HCT116 (cell line): Measurements from ENCODE around the gene DLG2. TPM values are rescaled to one million over a fixed set of nuclear protein-coding genes. Genes with fewer than 3 reads are reported as not detected.

Source experiments
- ATAC-seq: fragments of 200-7000 bp; cut with Tn5 transposase; 2 replicates; pipeline ENCODE4 v1.9.1; 2020; ENCODE audit warnings: mild to moderate bottlenecking, moderate library complexity
- BruUV-seq: library from RNA; stranded (reverse); fragments of 400-500 nt; replicated peaks from 2 replicates; lab custom pipeline; 2021; lab: Mats Ljungman, UMichigan
- CTCF ChIA-PET: fragments of 300-600 bp; sonication (Branson Sonifier 250); formaldehyde crosslinking; loops from one replicate; lab custom pipeline; 2021; ENCODE audit warnings: antibody characterized with exemption; lab: Charles Lee
- POLR2A ChIA-PET: fragments of 300-600, 350-600 bp; sonication (Branson Sonifier 250); formaldehyde crosslinking; loops from one replicate; lab custom pipeline; 2021; ENCODE audit warnings: antibody characterized with exemption; lab: Charles Lee
- RAD21 ChIA-PET, 2 experiments: fragments of 300-600 bp; sonication (Branson Sonifier 250); formaldehyde crosslinking; loops; one replicate each; lab custom pipeline; 2023; ENCODE audit warnings: low total read pairs in 2 of 2; ENCODE audit not compliant: uncharacterized antibody in 2 of 2, unreplicated experiment in 2 of 2, low non-redundant PET in 1 of 2; lab: Charles Lee
- DNase-seq: peaks from one replicate; pipeline ENCODE4 v3.0.0-alpha.2; 2010; ENCODE audit warnings: low read depth, low spot score
- H2AFZ ChIP-seq: fragments of 200-600 bp; shearing (Covaris generic), sonication (generic); 2 replicates; pipeline ENCODE4 v1.6.1; 2017; ENCODE audit warnings: low read depth, mixed run types, mixed read lengths, antibody characterized with exemption, low read length; ENCODE audit not compliant: poor library complexity, severe bottlenecking
- H3K27ac ChIP-seq: 2 replicates; pipeline ENCODE4 v1.5.1; 2012; ENCODE audit warnings: low read depth, low read length
- H3K27me3 ChIP-seq: fragments of 200-600 bp; sonication (generic); 2 replicates; pipeline ENCODE4 v1.6.1; 2016; ENCODE audit warnings: mixed run types, low read length, mixed read lengths; ENCODE audit not compliant: insufficient read depth
- H3K36me3 ChIP-seq, 2 experiments: fragments of 200-500 bp in 1 of 2; fragments of 200-600 bp in 1 of 2; sonication (Bioruptor generic) in 1 of 2; sonication (generic) in 1 of 2; 2 replicates each; pipeline versions ENCODE4 v1.5.1 to v1.6.1; 2014 to 2016; ENCODE audit warnings: low read length in 2 of 2, inconsistent platforms in 1 of 2, mixed read lengths in 1 of 2, mixed run types in 1 of 2; ENCODE audit not compliant: insufficient read depth in 2 of 2, control insufficient read depth in 1 of 2
- H3K4me1 ChIP-seq, 2 experiments: fragments of 200-600 bp in 1 of 2; sonication (generic) in 1 of 2; 2 replicates each; pipeline versions ENCODE4 v1.5.1 to v1.6.1; 2012 to 2017; ENCODE audit warnings: low read length in 2 of 2, inconsistent platforms in 1 of 2, mild to moderate bottlenecking in 1 of 2, mixed read lengths in 1 of 2, mixed run types in 1 of 2, moderate library complexity in 1 of 2; ENCODE audit not compliant: insufficient read depth in 2 of 2, control insufficient read depth in 1 of 2
- H3K4me2 ChIP-seq: fragments of 200-600 bp; sonication (generic); 2 replicates; pipeline ENCODE4 v1.6.1; 2017; ENCODE audit warnings: mixed run types, low read length, mixed read lengths
- H3K4me3 ChIP-seq, 2 experiments: fragments of 200-600 bp in 1 of 2; sonication (generic) in 1 of 2; replicated peaks in 1 of 2; 2 replicates each; pipeline ENCODE4 v1.5.1; 2011 to 2016; ENCODE audit warnings: low read length in 2 of 2, control low read depth in 1 of 2, low read depth in 1 of 2, mild to moderate bottlenecking in 1 of 2, mixed read lengths in 1 of 2, mixed run types in 1 of 2
- H3K79me2 ChIP-seq: fragments of 200-600 bp; sonication (generic); 2 replicates; pipeline ENCODE4 v1.6.1; 2017; ENCODE audit warnings: mild to moderate bottlenecking, mixed run types, low read length, moderate library complexity, mixed read lengths; ENCODE audit not compliant: insufficient read depth
- H3K9ac ChIP-seq: fragments of 200-600 bp; sonication (generic); 2 replicates; pipeline ENCODE4 v1.6.1; 2016; ENCODE audit warnings: low read length, mixed read lengths
- H3K9me2 ChIP-seq: fragments of 200-600 bp; sonication (generic), shearing (Covaris generic); 2 replicates; pipeline ENCODE4 v1.6.1; 2017; ENCODE audit warnings: mixed run types, mild to moderate bottlenecking, moderate library complexity; ENCODE audit not compliant: insufficient read depth
- H3K9me3 ChIP-seq, 2 experiments: fragments of 200-500 bp in 1 of 2; fragments of 200-600 bp in 1 of 2; sonication (Bioruptor generic) in 1 of 2; sonication (generic) in 1 of 2; 2 replicates each; pipeline ENCODE4 v1.6.1; 2014 to 2017; ENCODE audit warnings: low read length in 2 of 2, mixed read lengths in 2 of 2, inconsistent platforms in 1 of 2, low read depth in 1 of 2, mild to moderate bottlenecking in 1 of 2, mixed run types in 1 of 2, moderate library complexity in 1 of 2; ENCODE audit not compliant: control insufficient read depth in 1 of 2, insufficient read depth in 1 of 2
- H4K20me1 ChIP-seq: fragments of 200-600 bp; sonication (generic), shearing (Covaris generic); 2 replicates; pipeline ENCODE4 v1.6.1; 2017; ENCODE audit warnings: mixed run types, mild to moderate bottlenecking, moderate library complexity; ENCODE audit not compliant: insufficient read depth
- CBX3 ChIP-seq: IDR thresholded peaks from 2 replicates; pipeline ENCODE4 v1.6.1; 2012; ENCODE audit warnings: low read depth
- CEBPB ChIP-seq: IDR thresholded peaks from 2 replicates; pipeline ENCODE4 v1.6.1; 2012; ENCODE audit warnings: low read depth
- EGR1 ChIP-seq: IDR thresholded peaks from 2 replicates; pipeline ENCODE4 v1.6.1; 2012; ENCODE audit warnings: low read depth
- ELF1 ChIP-seq: IDR thresholded peaks from 2 replicates; pipeline ENCODE4 v1.6.1; 2012; ENCODE audit warnings: low read depth, borderline replicate concordance
- EZH2phosphoT487 ChIP-seq: fragments of 200-600 bp; IDR thresholded peaks from 2 replicates; pipeline ENCODE4 v1.6.1; 2018; ENCODE audit warnings: antibody characterized with exemption, borderline replicate concordance
- JUND ChIP-seq: IDR thresholded peaks from 2 replicates; pipeline ENCODE4 v1.6.1; 2012
- POLR2A ChIP-seq: IDR thresholded peaks from 2 replicates; pipeline ENCODE4 v1.7.0; 2011; ENCODE audit warnings: borderline replicate concordance; ENCODE audit not compliant: insufficient read depth, insufficient read length; ENCODE audit errors: extremely low read depth
- POLR2AphosphoS5 ChIP-seq: IDR thresholded peaks from 2 replicates; pipeline ENCODE4 v1.6.1; 2011; ENCODE audit warnings: mild to moderate bottlenecking, low read depth, low read length, moderate library complexity
- RAD21 ChIP-seq: IDR thresholded peaks from 2 replicates; pipeline ENCODE4 v1.6.1; 2012; ENCODE audit warnings: low read depth, mild to moderate bottlenecking
- SIN3A ChIP-seq: IDR thresholded peaks from 2 replicates; pipeline ENCODE4 v1.6.1; 2012; ENCODE audit warnings: low read depth
- SRF ChIP-seq: IDR thresholded peaks from 2 replicates; pipeline ENCODE4 v1.6.1; 2012; ENCODE audit warnings: low read depth
- TCF7L2 ChIP-seq: IDR thresholded peaks from 2 replicates; pipeline ENCODE4 v1.7.0; 2011; ENCODE audit warnings: borderline replicate concordance, inconsistent platforms; ENCODE audit not compliant: insufficient read depth, insufficient read length; ENCODE audit errors: extremely low read depth
- ZFX ChIP-seq: fragments of 450-650 bp; IDR thresholded peaks from 2 replicates; pipeline ENCODE4 v1.6.1; 2017
- ZNF274 ChIP-seq: fragments of 200-500 bp; sonication (Bioruptor generic); IDR thresholded peaks from 2 replicates; pipeline ENCODE4 v1.6.1; 2014; ENCODE audit warnings: mild to moderate bottlenecking, low read depth, low read length, inconsistent platforms
- intact Hi-C: fragments of 100-400 bp; cut with micrococcal nuclease; formaldehyde crosslinking; loops from 2 replicates; pipeline ENCODE4 v1.10.0; 2022
- total RNA-seq: library from RNA; stranded (reverse); gene quantifications from one replicate; pipeline ENCODE4 v1.2.1, GENCODE V29; 2021; ENCODE audit not compliant: unreplicated experiment
- TF ChIP-seq, protein P1 (sequence below), 3 experiments: fragments of 200-600 bp in 1 of 3; sonication (generic) in 1 of 3; IDR thresholded peaks in 2 of 3; conservative IDR thresholded peaks in 1 of 3; 2 replicates each; pipeline ENCODE4 v1.5.1; 2012 to 2017; ENCODE audit warnings: low read depth in 2 of 3, low read length in 2 of 3, antibody characterized with exemption in 1 of 3, borderline replicate concordance in 1 of 3, control low read depth in 1 of 3, mild to moderate bottlenecking in 1 of 3, mixed read lengths in 1 of 3, mixed run types in 1 of 3, moderate library complexity in 1 of 3; ENCODE audit not compliant: insufficient read depth in 1 of 3
- TF ChIP-seq, protein P2 (sequence below): IDR thresholded peaks from 2 replicates; pipeline ENCODE4 v1.6.1; 2012
- TF ChIP-seq, protein P3 (sequence below): IDR thresholded peaks from 2 replicates; pipeline ENCODE4 v1.6.1; 2012

The DLG2 gene
- total RNA-seq, 1 experiment from 2014 or later, result 2.4 TPM

DNA sequence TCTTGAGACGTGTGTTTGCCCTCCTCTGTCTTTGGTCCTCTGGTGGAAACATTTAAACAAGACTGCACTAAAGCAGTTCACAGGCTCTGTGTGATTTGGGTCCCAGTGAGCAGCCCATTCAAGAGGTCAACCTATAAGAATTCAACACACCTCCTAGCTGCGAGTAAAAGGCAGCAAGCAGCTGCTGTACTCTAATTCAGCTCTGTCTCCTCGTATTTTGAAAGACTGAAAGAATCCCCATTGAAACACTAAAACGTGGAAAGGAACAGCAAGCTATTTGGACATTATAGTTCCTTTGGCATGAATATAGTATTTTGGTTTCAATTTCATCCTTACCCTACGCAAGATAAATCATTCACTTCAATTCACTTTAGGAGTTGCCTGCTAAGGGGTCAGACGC, 1046.7 kb downstream of the DLG2 start:
- no peak for ATAC-seq
- POLR2A ChIA-PET, result no interaction called here
- TF ChIP-seq EZH2phosphoT487, result no peak
- no peak for TF ChIP-seq RAD21
- TF ChIP-seq SRF, result no peak
- TF ChIP-seq, protein P1, sequence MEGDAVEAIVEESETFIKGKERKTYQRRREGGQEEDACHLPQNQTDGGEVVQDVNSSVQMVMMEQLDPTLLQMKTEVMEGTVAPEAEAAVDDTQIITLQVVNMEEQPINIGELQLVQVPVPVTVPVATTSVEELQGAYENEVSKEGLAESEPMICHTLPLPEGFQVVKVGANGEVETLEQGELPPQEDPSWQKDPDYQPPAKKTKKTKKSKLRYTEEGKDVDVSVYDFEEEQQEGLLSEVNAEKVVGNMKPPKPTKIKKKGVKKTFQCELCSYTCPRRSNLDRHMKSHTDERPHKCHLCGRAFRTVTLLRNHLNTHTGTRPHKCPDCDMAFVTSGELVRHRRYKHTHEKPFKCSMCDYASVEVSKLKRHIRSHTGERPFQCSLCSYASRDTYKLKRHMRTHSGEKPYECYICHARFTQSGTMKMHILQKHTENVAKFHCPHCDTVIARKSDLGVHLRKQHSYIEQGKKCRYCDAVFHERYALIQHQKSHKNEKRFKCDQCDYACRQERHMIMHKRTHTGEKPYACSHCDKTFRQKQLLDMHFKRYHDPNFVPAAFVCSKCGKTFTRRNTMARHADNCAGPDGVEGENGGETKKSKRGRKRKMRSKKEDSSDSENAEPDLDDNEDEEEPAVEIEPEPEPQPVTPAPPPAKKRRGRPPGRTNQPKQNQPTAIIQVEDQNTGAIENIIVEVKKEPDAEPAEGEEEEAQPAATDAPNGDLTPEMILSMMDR (IDR thresholded peaks at IDR 0.05 in 2 of 3, conservative IDR thresholded peaks at IDR 0.05 in 1 of 3; ENCODE audit: borderline replicate concordance in 1 of 3, insufficient read depth in 1 of 3, low read depth in 2 of 3, low read length in 2 of 3), result no peak
- no peak for TF ChIP-seq EGR1
- TF ChIP-seq, all 23 proteins: peak for 0
- ChIA-PET CTCF (no interaction called here), RAD21 (no interaction called here)
- BruUV-seq, result no TSS peak
- Histone ChIP-seq H4K20me1 (no peaks in the 10 kb centered on the region), H3K27me3 (no peaks in the 10 kb centered on the region), H3K27ac (no peak overlapping the region), H3K9me2 (no peaks in the 10 kb centered on the region), H3K9ac (no peak overlapping the region), H3K4me3 (no peak overlapping the region), H3K79me2 (no peaks in the 10 kb centered on the region), H3K4me2 (no peak overlapping the region), H3K4me1 (no peaks in the 10 kb centered on the region), H3K36me3 (no peaks in the 10 kb centered on the region), H2AFZ (no peak overlapping the region), H3K9me3 (no peaks in the 10 kb centered on the region)
- intact Hi-C loops, result no loop called here
- no peak for DNase-seq

- Histone ChIP-seq H3K27ac (no peak overlapping the region), H4K20me1 (no peaks in the 10 kb centered on the region), H3K9ac (no peak overlapping the region), H3K27me3 (no peaks in the 10 kb centered on the region), H3K36me3 (no peaks in the 10 kb centered on the region), H2AFZ (no peak overlapping the region), H3K4me1 (no peaks in the 10 kb centered on the region), H3K9me2 (no peaks in the 10 kb centered on the region), H3K4me2 (no peak overlapping the region), H3K9me3 (no peaks in the 10 kb centered on the region), H3K79me2 (no peaks in the 10 kb centered on the region), H3K4me3 (no peak overlapping the region)
- no peak for ATAC-seq
- intact Hi-C loops, result no loop called here
- no peak for DNase-seq
- CTCF ChIA-PET, result interaction anchor here (1.4 kb wide), 1 partner anchor 16 kb away, joined by 3 read pairs; no protein-coding TSS in a partner anchor
- RAD21 ChIA-PET, result no interaction called here
- no TSS peak for BruUV-seq
- POLR2A ChIA-PET, result no interaction called here
- TF ChIP-seq ZFX (no peak), SIN3A (no peak), ELF1 (no peak), CBX3 (no peak), JUND (no peak), ZNF274 (no peak), TCF7L2 (no peak), CEBPB (no peak), POLR2AphosphoS5 (no peak), POLR2A (no peak), EGR1 (no peak)
- TF ChIP-seq, protein P2, sequence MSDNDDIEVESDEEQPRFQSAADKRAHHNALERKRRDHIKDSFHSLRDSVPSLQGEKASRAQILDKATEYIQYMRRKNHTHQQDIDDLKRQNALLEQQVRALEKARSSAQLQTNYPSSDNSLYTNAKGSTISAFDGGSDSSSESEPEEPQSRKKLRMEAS, result no peak
- TF ChIP-seq, protein P1 (IDR thresholded peaks at IDR 0.05 in 2 of 3, conservative IDR thresholded peaks at IDR 0.05 in 1 of 3; ENCODE audit: borderline replicate concordance in 1 of 3, insufficient read depth in 1 of 3, low read depth in 2 of 3, low read length in 2 of 3), result no peak
- TF ChIP-seq, protein P3, sequence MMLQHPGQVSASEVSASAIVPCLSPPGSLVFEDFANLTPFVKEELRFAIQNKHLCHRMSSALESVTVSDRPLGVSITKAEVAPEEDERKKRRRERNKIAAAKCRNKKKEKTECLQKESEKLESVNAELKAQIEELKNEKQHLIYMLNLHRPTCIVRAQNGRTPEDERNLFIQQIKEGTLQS, result no peak
These were observed 1053.3 kb downstream of the DLG2 start for GRCh38 chr11:84573868-84574267.
